ENCODE results near the gene TANGO2. TPM values are rescaled to one million over a fixed set of nuclear protein-coding genes. Genes with fewer than 3 reads are reported as not detected.

Gene TANGO2
- total and polyA plus RNA-seq, 2 of the 8 experiments (the other 6 are each of a cell fraction or from before 2014, with no cell fraction given): 10.1 to 18.4 TPM

GRCh38 chr22:20090730-20091240, 69.9 kb downstream of the TANGO2 start (continued):
- TF ChIP-seq RFX5 (IDR thresholded peaks at IDR 0.05; ENCODE audit: borderline replicate concordance, low read depth, low read length) (no peak), KDM1A (IDR thresholded peaks at IDR 0.05; ENCODE audit: borderline replicate concordance, low read length) (no peak), RAD21 (IDR thresholded peaks at IDR 0.05 in 1 of 2, conservative IDR thresholded peaks at IDR 0.05 in 1 of 2; ENCODE audit: low read depth in 2 of 2, low read length in 2 of 2) (no peak), POU5F1 (IDR thresholded peaks at IDR 0.05; ENCODE audit: low read depth, low read length) (no peak), MAX (IDR thresholded peaks at IDR 0.05) (no peak)

Data from H1 (cell line).